Measurements from ENCODE around the gene PCYT2. TPM values are rescaled to one million over a fixed set of nuclear protein-coding genes. Genes with fewer than 3 reads are reported as not detected.

The PCYT2 gene
- total RNA-seq, 4 donors from 2014 or later: 37.2 to 424 (median 77.1) TPM

DNA sequence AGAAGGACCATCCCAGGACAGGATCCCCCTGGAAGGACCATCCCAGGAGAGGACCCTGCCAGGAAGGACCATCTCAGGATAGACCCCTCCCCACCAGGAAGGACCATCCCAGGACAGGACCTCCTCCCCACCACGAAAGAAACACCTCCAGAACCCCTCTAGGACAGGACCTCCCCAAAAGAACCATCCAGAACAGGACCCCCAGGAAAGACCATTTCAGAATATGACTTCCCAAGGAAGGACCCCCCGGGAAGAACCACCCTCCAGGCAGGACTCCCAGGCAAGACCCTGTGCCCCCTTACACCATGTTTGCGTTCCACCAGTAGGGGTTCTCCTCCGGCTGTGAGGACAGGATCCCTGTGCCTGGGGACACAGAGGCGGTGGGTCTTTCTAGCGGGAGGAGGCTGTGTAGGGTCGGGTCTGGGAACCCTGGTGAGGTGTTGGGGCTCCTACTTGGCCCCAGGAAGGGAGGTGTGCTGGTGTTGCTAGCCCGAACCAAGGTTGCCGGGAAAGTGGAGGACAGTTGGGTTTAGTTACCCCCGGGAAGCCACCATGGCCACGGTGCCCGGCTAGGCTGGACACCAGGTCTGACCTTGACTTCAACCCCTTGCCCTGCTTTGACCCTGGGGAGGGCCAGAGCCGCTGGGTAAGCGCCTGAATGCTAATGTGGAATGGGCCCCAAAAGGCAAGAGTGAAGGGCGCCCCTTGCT lies 47.6 kb upstream of the PCYT2 start:
- H3K27ac ChIP-seq: no peak overlapping the region
- no peaks in the 10 kb centered on the region for H3K9me3 ChIP-seq
- intact Hi-C loops (cut with DNase I; ENCODE audit: low total_unique reads): loop anchor here (2.0 kb wide), 1 partner anchor 62 kb away; no protein-coding TSS in a partner anchor
- peaks cover 72% of the 10 kb centered on the region for H3K27me3 ChIP-seq
- 40 to 60% methylated on average over 3 to 14 of the region's 15 CpGs for WGBS, 2 donors (ENCODE audit: low coverage in 1 of 2)
- H3K36me3 ChIP-seq: no peaks in the 10 kb centered on the region
- no peak for DNase-seq
- H3K4me3 ChIP-seq: peak overlapping the region in 1 of 4 donors; percentile 49
- in situ Hi-C loops (cut with MboI; ENCODE audit: low pct_ligation_motif_present in 1 of 4, low pct_unique_long_range_greater_than_20kb in 1 of 4, low sequenced_read_pairs in 3 of 4): loop anchor here in 1 of 4 donors (25.0 kb wide), 1 partner anchor 204 kb away; no protein-coding TSS in a partner anchor
- TF ChIP-seq, protein P1, sequence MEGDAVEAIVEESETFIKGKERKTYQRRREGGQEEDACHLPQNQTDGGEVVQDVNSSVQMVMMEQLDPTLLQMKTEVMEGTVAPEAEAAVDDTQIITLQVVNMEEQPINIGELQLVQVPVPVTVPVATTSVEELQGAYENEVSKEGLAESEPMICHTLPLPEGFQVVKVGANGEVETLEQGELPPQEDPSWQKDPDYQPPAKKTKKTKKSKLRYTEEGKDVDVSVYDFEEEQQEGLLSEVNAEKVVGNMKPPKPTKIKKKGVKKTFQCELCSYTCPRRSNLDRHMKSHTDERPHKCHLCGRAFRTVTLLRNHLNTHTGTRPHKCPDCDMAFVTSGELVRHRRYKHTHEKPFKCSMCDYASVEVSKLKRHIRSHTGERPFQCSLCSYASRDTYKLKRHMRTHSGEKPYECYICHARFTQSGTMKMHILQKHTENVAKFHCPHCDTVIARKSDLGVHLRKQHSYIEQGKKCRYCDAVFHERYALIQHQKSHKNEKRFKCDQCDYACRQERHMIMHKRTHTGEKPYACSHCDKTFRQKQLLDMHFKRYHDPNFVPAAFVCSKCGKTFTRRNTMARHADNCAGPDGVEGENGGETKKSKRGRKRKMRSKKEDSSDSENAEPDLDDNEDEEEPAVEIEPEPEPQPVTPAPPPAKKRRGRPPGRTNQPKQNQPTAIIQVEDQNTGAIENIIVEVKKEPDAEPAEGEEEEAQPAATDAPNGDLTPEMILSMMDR (IDR thresholded peaks at IDR 0.05): no peak
- TF ChIP-seq EP300 (IDR thresholded peaks at IDR 0.05; ENCODE audit: low read depth): no peak
- no peak for TF ChIP-seq POLR2AphosphoS5 (IDR thresholded peaks at IDR 0.05)
- no peak for TF ChIP-seq POLR2A (IDR thresholded peaks at IDR 0.05)
- peaks cover 6 to 22% (median 17%) of the 10 kb centered on the region in 4 donors for H3K4me1 ChIP-seq

GRCh38 chr17:81957691-81958432 lies 46.7 kb upstream of the PCYT2 start:
- Histone ChIP-seq H3K4me1 (peaks cover 6 to 22% (median 17%) of the 10 kb centered on the region in 4 donors), H3K36me3 (no peaks in the 10 kb centered on the region), H3K27ac (no peak overlapping the region), H3K27me3 (peaks cover 63% of the 10 kb centered on the region), H3K9me3 (no peaks in the 10 kb centered on the region), H3K4me3 (no peak overlapping the region)
- no peak for DNase-seq
- intact Hi-C loops (cut with DNase I; ENCODE audit: low total_unique reads) (loop anchor here (2.0 kb wide), 1 partner anchor 63 kb away; no protein-coding TSS in a partner anchor), in situ Hi-C loops (cut with MboI; ENCODE audit: low pct_ligation_motif_present in 1 of 4, low pct_unique_long_range_greater_than_20kb in 1 of 4, low sequenced_read_pairs in 3 of 4) (loop anchor here in 1 of 4 donors (25.0 kb wide), 1 partner anchor 204 kb away; no protein-coding TSS in a partner anchor)
- WGBS, 2 donors (ENCODE audit: low coverage in 1 of 2): 67% methylated on average over 19 of the region's 19 CpGs; no CpG with 5 or more reads in 1 of the 2 donors
- TF ChIP-seq, protein P1 (IDR thresholded peaks at IDR 0.05): no peak
- TF ChIP-seq POLR2AphosphoS5 (IDR thresholded peaks at IDR 0.05): no peak
- no peak for TF ChIP-seq EP300 (IDR thresholded peaks at IDR 0.05; ENCODE audit: low read depth)
- TF ChIP-seq POLR2A (IDR thresholded peaks at IDR 0.05): no peak

DNA sequence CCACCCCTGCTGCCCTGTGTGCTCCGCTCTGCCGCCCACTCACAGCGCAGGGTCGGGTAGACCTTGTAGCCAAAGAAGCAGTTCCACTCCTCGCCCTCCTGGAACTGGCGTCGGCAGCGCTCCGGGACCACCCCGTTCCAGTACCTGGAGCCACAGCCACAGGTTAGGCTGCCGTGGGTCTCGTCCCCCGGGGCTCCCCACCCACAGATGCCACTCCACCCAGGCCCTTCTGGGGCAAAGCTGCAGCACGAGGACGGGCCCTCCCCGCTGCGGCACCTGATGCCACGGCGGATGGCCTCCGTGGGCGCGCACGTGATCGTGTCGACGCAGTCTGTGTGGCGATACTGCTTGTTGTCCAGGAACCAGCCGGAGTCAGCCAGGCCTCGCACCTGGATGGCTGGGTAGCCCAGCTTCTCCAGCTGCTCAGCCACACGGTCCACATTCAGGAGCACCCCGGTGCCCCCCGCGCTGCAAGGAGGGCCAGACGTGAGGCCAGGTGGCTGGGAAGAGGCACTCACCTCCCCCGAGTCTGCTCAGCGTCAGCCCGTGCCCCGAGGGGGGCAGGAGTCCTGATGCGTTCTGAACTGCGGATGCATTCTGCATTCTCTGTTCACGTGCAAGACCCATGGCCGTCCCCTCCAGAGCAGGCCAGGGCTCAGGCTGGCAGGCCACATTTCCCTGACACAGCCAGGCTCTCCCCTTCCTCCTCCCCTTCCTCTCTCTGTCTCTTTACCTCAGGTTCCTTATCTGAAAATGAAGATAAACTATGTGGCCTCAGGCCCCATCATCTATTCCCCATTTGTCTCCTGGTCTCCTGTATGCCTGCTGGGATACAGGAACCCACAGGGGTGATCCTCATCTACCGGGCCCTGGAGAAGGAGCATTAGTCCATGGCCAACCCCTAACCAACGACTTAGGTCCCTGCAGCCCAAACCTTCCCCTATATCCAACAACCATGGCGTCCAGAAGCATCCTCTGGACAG lies 45.7 kb upstream of the PCYT2 start:
- WGBS, 2 donors (ENCODE audit: low coverage in 1 of 2): 83 to 86% methylated on average over 3 to 45 of the region's 45 CpGs
- intact Hi-C loops (cut with DNase I; ENCODE audit: low total_unique reads) (no loop called here), in situ Hi-C loops (cut with MboI; ENCODE audit: low pct_ligation_motif_present in 1 of 4, low pct_unique_long_range_greater_than_20kb in 1 of 4, low sequenced_read_pairs in 3 of 4) (loop anchor here in 1 of 4 donors (25.0 kb wide), 1 partner anchor 205 kb away; no protein-coding TSS in a partner anchor)
- Histone ChIP-seq H3K27ac (no peak overlapping the region), H3K27me3 (peaks cover 54% of the 10 kb centered on the region), H3K4me1 (peaks cover 6 to 22% (median 16%) of the 10 kb centered on the region in 4 donors), H3K4me3 (no peak overlapping the region), H3K36me3 (no peaks in the 10 kb centered on the region), H3K9me3 (no peaks in the 10 kb centered on the region)
- no peak for DNase-seq
- TF ChIP-seq POLR2A (IDR thresholded peaks at IDR 0.05) (no peak), EP300 (IDR thresholded peaks at IDR 0.05; ENCODE audit: low read depth) (no peak), POLR2AphosphoS5 (IDR thresholded peaks at IDR 0.05) (no peak)
- TF ChIP-seq, protein P1 (IDR thresholded peaks at IDR 0.05): no peak
